GM19023 (cell line): ENCODE results near the gene DBP.
"Not testable (repeated sequence)": the region's sequence is repeated elsewhere in the genome, so short reads cannot be mapped to it uniquely, and the experiment has no call there.

Source experiments
- ATAC-seq: cut with Tn5 transposase; IDR thresholded peaks from one replicate; pipeline ENCODE4 v1.9.1; 2021; ENCODE audit warnings: mild to moderate bottlenecking, moderate library complexity; ENCODE audit not compliant: unreplicated experiment

Gene DBP

GRCh38 chr19:48641850-48642249, 4.7 kb upstream of the DBP start:
- no peak for ATAC-seq

GRCh38 chr19:48639483-48640375, 2.5 kb upstream of the DBP start:
- ATAC-seq: no peak

GRCh38 chr19:48638831-48639381, 1.7 kb upstream of the DBP start:
- no peak for ATAC-seq

DNA sequence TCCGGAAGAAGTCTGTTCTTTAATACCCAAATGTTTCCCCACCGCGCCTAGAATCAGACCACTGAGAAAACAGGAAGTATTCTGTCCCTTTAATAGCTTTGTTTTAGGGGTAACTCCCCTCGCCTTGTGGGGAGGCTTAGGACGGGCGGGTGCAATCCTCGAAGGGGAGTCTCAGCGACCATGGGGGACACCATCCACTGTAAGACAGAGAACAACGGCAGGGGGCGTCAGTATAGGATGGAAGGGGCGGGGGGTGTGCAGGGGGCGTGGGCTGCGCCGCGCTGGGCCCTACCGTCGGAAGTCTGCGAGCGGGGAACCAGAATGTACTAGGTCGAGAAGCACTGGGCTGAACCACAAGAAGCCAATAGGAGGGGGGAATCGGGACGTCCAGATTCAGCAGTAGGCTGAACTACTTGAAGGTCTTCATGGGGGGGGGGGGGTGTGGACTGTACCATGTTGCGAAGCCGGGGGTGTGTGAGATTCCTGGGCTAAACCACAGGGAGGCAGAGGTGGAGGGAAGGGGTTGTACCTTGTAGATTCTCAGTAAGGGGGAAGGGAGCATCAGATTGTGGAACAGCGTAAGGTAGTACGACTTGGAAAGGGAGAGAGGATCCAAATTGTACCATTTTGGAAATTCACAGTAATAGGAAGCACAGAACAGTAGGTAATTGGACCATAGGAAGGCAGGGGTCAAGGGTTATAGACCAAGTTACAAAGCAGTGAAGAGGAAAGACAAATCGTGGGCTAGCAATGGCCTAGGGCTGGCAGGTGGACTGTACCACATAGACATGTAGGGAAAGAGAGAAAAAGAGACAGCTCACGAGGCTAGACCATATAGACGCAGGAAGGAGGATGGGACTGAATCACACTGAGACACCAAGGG, 1.0 kb upstream of the DBP start:
- peak; percentile 4 for ATAC-seq

DNA sequence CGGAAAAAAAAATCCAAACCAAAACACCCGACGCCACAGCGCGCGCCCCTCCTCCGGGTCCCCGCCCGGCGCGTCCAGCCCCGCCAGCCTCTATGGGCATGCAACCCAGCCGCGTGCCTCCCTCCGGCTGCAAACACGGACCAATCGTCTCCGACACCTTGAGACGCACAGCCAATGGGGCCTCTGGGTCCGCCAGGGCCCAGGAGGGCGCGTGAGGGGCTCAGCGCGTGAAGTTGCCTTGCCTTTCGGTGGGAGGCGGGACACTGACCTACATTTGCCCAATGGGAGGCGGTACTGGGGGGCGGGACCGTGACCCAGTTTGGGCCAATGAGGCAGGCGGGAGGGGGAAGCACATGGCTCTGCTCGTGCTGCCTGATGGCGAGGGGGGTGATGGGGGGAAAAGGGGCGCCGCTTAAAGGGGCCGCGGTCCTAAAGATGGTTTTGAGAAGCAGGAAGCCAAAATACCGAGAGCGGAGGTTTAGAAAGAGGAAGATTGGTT, 319 bp upstream of the DBP start:
- peak; percentile 70 for ATAC-seq

GRCh38 chr19:48635966-48636858, 967 bp downstream of the DBP start:
- no peak for ATAC-seq

DNA sequence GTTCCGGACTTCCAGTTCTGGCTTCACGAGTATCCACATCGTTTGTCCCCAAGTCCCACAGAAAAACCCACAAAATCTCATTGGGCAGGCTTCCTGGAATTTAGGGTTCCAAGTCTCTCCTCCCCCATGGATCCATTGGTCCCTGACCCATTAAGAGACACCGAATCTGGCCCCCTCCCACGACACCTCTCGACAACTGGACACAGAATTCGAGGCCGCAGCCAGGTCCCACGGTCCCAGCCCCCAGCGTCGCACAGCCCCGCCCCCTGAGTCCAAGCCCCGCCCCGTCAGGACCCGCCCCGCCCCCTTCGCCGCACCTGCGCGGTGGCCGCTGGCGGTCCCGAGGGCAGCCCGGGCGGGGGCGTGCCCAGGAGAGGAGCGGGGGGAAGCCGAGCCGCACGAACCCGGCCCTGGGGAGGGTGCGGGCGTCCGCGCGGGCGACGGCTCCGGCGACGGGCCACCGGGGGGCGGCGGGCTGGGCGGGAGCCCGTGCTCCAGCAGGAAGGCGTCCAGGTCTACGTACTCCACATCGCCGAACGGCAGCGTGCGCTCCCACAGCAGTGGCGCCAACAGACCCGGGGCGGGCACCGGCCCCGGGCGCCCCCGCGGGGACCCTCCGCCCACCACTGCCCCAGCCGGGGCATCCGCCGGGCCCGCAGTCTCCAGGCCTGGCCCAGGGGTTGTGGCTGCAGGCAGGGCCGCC, 1.8 kb downstream of the DBP start:
- no peak for ATAC-seq

- ATAC-seq: no peak
Measured at GRCh38 chr19:48634424-48635262, 2.5 kb downstream of the DBP start.

DNA sequence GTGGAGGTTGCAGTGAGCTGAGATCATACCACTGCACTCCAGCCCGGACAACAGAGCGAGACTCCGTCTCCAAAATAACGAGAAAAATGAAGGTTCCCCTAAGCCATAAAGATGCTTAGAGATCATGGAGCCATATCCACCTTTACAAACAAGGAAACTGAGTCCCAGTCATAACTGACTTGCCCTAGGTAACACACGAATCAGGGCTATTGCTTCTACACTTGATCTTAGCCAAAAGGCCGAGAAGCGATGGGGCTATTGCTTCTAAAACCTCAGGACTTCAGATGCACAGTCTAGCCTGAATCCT, 3.2 kb downstream of the DBP start:
- ATAC-seq: no peak

GRCh38 chr19:48633148-48634035, 3.8 kb downstream of the DBP start:
- no peak for ATAC-seq

- no peak for ATAC-seq
Measured at GRCh38 chr19:48632692-48633147, 4.5 kb downstream of the DBP start.

- ATAC-seq: not testable (repeated sequence)
Measured at GRCh38 chr19:48632286-48632685, 4.9 kb downstream of the DBP start.

GRCh38 chr19:48631225-48631624, 6.0 kb downstream of the DBP start:
- ATAC-seq: no peak

- ATAC-seq: no peak
Measured at GRCh38 chr19:48630296-48631063, 6.7 kb downstream of the DBP start.

- no peak for ATAC-seq
Measured at GRCh38 chr19:48629599-48630295, 7.4 kb downstream of the DBP start.

- ATAC-seq: no peak
Measured at GRCh38 chr19:48629297-48629598, 7.9 kb downstream of the DBP start.
